ENCODE measurements around the gene ZNF518B. TPM values are rescaled to one million over a fixed set of nuclear protein-coding genes. Genes with fewer than 3 reads are reported as not detected.

Gene ZNF518B
- total and polyA plus RNA-seq, 2 donors (not counting 3 experiments of a cell fraction or from before 2014, with no cell fraction given), result 9.5 to 28.3 TPM

DNA sequence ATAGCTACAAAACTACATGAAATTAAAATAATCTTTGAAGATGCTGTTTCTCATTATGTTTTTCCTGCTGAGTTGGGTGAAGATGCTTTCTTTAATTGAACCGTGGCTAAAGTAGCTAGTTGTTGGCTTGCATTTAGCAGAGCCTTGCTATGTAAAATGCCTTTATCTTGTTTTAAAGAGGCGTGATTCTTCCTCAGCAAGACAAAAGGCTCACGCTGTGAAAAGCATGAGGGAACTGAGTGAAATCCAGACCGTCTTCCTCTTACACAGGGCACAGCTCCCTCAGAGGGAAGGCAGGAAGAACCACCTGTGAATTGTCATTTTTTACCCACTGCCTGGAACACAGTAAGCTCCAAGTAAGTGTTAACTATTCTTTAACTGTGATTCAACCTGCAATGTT is 39.0 kb upstream of the ZNF518B start:
- Histone ChIP-seq H3K4me1 (ENCODE audit: control insufficient read depth, extremely low read depth, insufficient read depth, low read length) (no peaks in the 10 kb centered on the region), H4K20me1 (replicated peaks; ENCODE audit: control insufficient read depth, extremely low read depth, insufficient read depth, low read length) (no peaks in the 10 kb centered on the region), H3K4me3 (replicated peaks in 1 of 3; ENCODE audit: insufficient read depth in 1 of 3, low read depth in 1 of 3, low read length in 3 of 3) (no peak overlapping the region), H3K79me2 (ENCODE audit: control insufficient read depth, insufficient read depth, low read length) (no peaks in the 10 kb centered on the region), H3K9me3 (replicated peaks; ENCODE audit: control insufficient read depth, insufficient read depth, low read length) (no peaks in the 10 kb centered on the region), H3K27me3 (ENCODE audit: control insufficient read depth in 2 of 2, insufficient read depth in 2 of 2, low read length in 2 of 2) (peaks cover 0 to 2% of the 10 kb centered on the region in 2 experiments), H3K36me3 (ENCODE audit: control insufficient read depth in 2 of 2, extremely low read depth in 1 of 2, insufficient read depth in 2 of 2, low read length in 2 of 2) (no peaks in the 10 kb centered on the region), H2AFZ (ENCODE audit: low read depth, low read length) (no peak overlapping the region), H3K4me2 (ENCODE audit: insufficient read depth, low read length) (no peak overlapping the region), H3K9ac (replicated peaks; ENCODE audit: extremely low read depth, insufficient read depth, low read length) (no peak overlapping the region), H3K27ac (ENCODE audit: insufficient read depth, low read depth, low read length) (no peak overlapping the region), H3K9me1 (replicated peaks; ENCODE audit: control insufficient read depth, extremely low read depth, insufficient read depth, low read length) (no peaks in the 10 kb centered on the region)
- ChIA-PET CTCF (interaction anchor here (0.8 to 1.1 kb wide), 2 partner anchors 15 to 35 kb away, joined by 3 read pairs; no protein-coding TSS in a partner anchor), POLR2A (no interaction called here)
- intact Hi-C loops (cut with micrococcal nuclease), result no loop called here
- TF ChIP-seq MYC (IDR thresholded peaks at IDR 0.05; ENCODE audit: low read depth, low read length) (no peak), JUN (IDR thresholded peaks at IDR 0.05; ENCODE audit: borderline replicate concordance, insufficient read depth, insufficient read length, low read depth) (no peak), EZH2 (IDR thresholded peaks at IDR 0.05; ENCODE audit: borderline replicate concordance, low read depth, low read length, severe bottlenecking) (no peak), FOS (IDR thresholded peaks at IDR 0.05; ENCODE audit: borderline replicate concordance, insufficient read depth, low read length) (no peak), POLR2A (IDR thresholded peaks at IDR 0.05; ENCODE audit: low read depth, low read length) (no peak), GATA2 (IDR thresholded peaks at IDR 0.05; ENCODE audit: insufficient read depth, insufficient read length, low read depth, low read length) (no peak), POLR2AphosphoS5 (IDR thresholded peaks at IDR 0.05; ENCODE audit: insufficient read depth, low read depth, low read length) (no peak)
- TF ChIP-seq, protein P1, sequence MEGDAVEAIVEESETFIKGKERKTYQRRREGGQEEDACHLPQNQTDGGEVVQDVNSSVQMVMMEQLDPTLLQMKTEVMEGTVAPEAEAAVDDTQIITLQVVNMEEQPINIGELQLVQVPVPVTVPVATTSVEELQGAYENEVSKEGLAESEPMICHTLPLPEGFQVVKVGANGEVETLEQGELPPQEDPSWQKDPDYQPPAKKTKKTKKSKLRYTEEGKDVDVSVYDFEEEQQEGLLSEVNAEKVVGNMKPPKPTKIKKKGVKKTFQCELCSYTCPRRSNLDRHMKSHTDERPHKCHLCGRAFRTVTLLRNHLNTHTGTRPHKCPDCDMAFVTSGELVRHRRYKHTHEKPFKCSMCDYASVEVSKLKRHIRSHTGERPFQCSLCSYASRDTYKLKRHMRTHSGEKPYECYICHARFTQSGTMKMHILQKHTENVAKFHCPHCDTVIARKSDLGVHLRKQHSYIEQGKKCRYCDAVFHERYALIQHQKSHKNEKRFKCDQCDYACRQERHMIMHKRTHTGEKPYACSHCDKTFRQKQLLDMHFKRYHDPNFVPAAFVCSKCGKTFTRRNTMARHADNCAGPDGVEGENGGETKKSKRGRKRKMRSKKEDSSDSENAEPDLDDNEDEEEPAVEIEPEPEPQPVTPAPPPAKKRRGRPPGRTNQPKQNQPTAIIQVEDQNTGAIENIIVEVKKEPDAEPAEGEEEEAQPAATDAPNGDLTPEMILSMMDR (IDR thresholded peaks at IDR 0.05; ENCODE audit: extremely low read depth in 1 of 2, insufficient read depth in 1 of 2, low read depth in 1 of 2, low read length in 2 of 2), result no peak
- TF ChIP-seq, protein P2, sequence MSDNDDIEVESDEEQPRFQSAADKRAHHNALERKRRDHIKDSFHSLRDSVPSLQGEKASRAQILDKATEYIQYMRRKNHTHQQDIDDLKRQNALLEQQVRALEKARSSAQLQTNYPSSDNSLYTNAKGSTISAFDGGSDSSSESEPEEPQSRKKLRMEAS (IDR thresholded peaks at IDR 0.05; ENCODE audit: insufficient read depth, insufficient read length), result no peak
- no peak for FAIRE-seq
- BruUV-seq (replicated peaks), result no TSS peak
- DNase-seq (ENCODE audit: low read depth, low spot score), result no peak
- dilution Hi-C loops (cut with MboI; ENCODE audit: extremely low pct_ligation_motif_present, low sequenced_read_pairs), result no loop called here

Measured in endothelial cell of umbilical vein (primary cell).